Stimulated activated CD4-positive, alpha-beta T cell treated with anti-CD3 and anti-CD28 coated beads, TNF-alpha, amount 100 ng/mL, for 1 hour (primary cell): ENCODE results near the gene TBX21.

Experiments
- DNase-seq, 3 donors: peaks; one replicate each; pipeline ENCODE4 v3.0.0-alpha.2; 2020; ENCODE audit warnings: low read depth in 3 of 3, low spot score in 1 of 3

Gene TBX21, protein sequence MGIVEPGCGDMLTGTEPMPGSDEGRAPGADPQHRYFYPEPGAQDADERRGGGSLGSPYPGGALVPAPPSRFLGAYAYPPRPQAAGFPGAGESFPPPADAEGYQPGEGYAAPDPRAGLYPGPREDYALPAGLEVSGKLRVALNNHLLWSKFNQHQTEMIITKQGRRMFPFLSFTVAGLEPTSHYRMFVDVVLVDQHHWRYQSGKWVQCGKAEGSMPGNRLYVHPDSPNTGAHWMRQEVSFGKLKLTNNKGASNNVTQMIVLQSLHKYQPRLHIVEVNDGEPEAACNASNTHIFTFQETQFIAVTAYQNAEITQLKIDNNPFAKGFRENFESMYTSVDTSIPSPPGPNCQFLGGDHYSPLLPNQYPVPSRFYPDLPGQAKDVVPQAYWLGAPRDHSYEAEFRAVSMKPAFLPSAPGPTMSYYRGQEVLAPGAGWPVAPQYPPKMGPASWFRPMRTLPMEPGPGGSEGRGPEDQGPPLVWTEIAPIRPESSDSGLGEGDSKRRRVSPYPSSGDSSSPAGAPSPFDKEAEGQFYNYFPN

GRCh38 chr17:47733047-47733673 lies at the start of gene TBX21:
TBX21 (plus strand) TSS chr17:47733236; CDS start chr17:47733455, 219 bp downstream.
- DNase-seq = peak; percentile 76 to 84 (median 80)

DNA sequence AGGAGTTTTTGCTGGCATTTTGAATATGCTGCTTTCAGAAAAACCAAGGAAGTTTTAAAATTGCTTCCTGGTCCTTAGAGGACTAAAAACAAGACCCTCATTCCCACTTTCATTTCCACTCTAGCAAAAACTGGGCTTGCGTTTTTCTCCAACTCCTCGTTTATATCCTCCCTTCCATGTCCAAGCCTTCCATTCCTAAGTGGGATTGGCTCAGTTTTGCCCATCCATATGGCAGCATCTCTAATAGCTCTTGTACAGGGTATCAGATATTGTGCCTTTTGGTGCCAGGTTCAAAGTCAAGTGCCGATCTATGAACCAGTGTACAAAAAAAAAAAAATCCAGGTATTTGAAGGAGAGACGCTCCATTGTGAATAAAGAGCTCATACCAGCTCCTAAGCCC lies 49.0 kb upstream of the TBX21 start:
- DNase-seq = no peak

- no peak for DNase-seq
Measured at GRCh38 chr17:47684535-47685193, 48.4 kb upstream of the TBX21 start.

- no peak for DNase-seq
Measured at GRCh38 chr17:47685556-47686275, 47.3 kb upstream of the TBX21 start.

DNA sequence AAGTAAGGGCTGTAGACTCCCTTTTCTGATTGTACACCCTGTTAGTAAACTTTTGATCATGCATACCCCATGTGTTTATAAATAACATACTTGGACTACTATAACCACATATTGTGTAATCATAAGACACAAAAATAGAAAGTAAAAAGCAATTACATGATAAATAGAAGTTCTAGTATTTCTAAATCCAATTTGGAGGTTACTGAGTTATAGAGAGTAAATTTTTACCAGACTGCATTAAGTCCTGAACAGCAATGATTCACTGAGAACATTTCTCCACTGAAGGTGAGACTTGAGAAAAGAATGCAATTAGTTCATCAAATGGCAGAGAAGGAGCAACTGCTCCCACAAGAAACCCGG lies 46.8 kb upstream of the TBX21 start:
- no peak for DNase-seq

GRCh38 chr17:47686664-47687327 lies 46.2 kb upstream of the TBX21 start:
- DNase-seq = no peak

GRCh38 chr17:47687328-47687690 lies 45.7 kb upstream of the TBX21 start:
- DNase-seq = no peak

DNA sequence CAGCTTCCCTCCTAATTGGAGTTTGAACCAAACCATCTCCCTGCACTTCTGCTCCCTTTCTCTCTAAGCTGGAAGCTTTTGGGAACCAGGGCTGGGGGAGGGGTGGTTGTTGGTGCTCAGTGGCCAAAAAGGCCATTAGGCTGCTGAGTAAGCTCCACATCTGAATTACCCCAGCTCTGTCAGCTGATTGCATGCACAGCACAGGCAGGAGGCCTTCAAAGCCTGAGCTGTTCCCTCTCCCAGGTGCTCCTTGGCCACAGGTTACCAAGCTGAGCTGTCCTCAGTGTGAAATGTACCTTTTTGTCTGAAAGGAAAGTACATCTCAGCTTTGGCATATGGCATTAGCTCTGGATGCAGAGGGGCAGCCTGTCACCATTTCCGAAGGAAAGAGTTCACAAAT lies 45.3 kb upstream of the TBX21 start:
- DNase-seq = no peak

DNA sequence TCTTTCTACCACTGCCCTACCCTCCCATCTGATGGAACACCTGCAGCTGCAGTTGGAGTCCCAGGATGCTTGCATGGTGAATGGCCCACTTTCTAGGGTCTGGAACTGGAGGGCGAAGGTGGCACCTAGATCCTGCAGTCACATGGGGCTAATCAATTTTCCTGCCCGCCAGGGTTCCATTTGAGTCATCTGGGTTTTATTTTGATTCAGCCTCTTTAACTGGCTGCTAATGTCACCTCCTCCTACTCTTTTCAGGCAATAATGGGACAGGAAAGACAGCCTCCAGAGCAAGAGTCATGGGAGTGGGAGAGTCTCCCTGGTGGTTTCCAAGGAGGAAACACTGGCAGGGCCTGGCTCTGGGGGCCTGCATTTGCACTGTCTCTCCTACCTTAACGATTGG lies 42.9 kb upstream of the TBX21 start:
- DNase-seq = no peak

- DNase-seq = no peak
Measured at GRCh38 chr17:47692137-47692894, 40.7 kb upstream of the TBX21 start.

DNA sequence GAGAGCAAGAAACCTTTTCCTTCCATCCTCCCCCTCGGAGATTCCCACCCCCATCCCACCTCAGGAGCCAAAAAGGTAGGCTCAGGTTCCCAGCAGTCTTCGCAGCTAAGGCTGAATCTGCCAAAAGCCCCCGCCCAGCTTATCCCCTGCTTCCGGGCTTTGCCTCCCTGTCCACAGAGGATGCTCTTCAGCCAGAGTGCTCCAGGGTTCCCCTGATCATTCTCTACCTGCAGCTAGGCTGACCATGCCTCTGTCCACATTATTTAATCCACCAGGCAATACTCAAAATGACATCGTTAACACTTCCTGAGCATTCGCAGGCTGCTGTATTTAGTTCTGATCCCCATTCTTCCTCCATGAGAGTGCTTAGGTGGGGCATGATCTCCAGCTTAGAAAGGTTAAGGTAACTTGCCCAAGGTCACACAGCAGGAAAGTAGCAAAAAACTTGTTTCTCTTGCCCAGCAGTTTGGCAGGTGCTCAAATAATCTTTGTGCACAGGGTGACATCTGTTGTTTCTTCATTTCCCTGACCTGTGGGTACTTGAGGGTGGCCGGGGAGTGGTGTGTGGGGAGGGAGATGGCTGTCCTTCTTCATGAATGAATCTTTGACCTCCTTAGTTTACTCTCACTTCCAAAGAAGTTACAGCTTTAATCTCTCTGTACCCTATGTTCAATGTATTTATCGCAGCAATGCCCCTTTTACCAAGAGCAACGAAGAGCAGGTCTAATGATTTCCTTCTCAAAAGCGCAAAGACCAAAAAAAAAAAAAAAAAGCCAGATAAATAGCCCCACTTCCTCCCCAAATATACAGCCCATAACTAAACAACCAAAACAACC lies 39.9 kb upstream of the TBX21 start:
- no peak for DNase-seq

- peak in 1 of 3 donors; percentile 49 for DNase-seq
Measured at GRCh38 chr17:47693731-47694580, 39.1 kb upstream of the TBX21 start, which contains the start of gene TBKBP1. TBKBP1 (plus strand) TSS chr17:47694161; CDS start chr17:47696113, 1,952 bp downstream.

DNA sequence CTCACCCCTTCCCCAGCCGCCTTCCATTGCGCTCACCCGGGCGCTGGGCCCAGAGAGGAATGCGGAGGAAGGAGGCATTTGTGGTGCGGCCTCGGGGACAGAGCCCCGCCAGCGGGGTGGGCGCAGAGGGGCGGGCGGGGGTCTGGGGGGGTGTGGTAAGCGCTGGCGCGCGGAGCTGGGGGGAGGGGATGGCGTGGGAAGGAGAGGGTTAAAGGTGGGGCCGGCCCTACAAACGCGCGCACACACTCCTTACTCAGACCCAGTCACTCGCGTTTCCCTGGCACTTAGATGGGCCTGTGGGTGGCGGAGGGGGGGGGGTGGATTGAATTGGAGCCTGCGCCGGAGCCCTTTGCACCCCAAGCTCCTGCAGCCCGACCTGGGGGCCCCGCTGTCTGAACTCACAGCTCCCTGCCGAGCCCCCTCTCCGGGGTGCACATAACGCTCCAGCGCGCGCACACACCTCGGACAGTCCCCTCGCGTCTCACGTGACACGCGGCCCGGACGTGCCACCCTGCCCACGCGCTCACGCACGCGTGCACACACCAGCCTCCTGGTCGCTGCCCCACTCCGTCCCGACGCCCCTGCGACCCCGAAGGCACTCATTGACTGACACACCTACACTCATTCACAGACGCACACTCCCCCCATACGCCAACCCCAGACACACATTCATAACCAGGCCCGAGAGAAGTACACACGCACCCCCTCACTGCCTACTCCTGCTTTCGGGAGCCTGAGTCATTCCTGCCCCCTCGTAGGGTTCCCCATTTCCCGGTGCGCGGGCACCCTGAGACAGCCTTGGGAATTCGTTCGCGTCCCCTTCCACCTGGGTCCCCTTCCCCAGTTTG lies 38.2 kb upstream of the TBX21 start:
- peak in 2 of 3 donors; percentile 7 to 52 for DNase-seq

- DNase-seq = no peak
Measured at GRCh38 chr17:47695429-47696376, 37.3 kb upstream of the TBX21 start.

- DNase-seq = no peak
Measured at GRCh38 chr17:47696717-47697642, 36.1 kb upstream of the TBX21 start.
